Tibial nerve (tissue), 4 donors: ENCODE results near the gene PROCA1. TPM values are rescaled to one million over a fixed set of nuclear protein-coding genes. Genes with fewer than 3 reads are reported as not detected.
A peak's percentile ranks its signal among the peaks of the same experiment; 100 is the strongest.

ENCODE experiments used
- DNase-seq, 2 donors: peaks; one replicate each; pipeline ENCODE4 v3.0.0-alpha.2; 2019; ENCODE audit warnings: low spot score in 2 of 2
- H3K27ac ChIP-seq, 4 donors: fragments of 200-600 bp; sonication (generic) in 3 of 4; one replicate each; pipeline ENCODE4 v1.5.1; 2017 to 2019; ENCODE audit warnings: mild to moderate bottlenecking in 1 of 4
- H3K27me3 ChIP-seq, 2 donors: fragments of 200-600 bp; sonication (generic) in 1 of 2; one replicate each; pipeline versions ENCODE4 v1.5.1 to v1.6.0; 2017 to 2019
- H3K36me3 ChIP-seq, 3 donors: fragments of 200-600 bp; sonication (generic); one replicate each; pipeline ENCODE4 v1.5.1; 2018 to 2019
- H3K4me1 ChIP-seq, 4 donors: fragments of 200-600 bp; sonication (generic) in 3 of 4; one replicate each; pipeline ENCODE4 v1.5.1; 2017 to 2019
- H3K4me3 ChIP-seq, 4 donors: fragments of 200-600 bp; sonication (generic) in 3 of 4; one replicate each; pipeline ENCODE4 v1.5.1; 2017 to 2019; ENCODE audit warnings: mild to moderate bottlenecking in 1 of 4, moderate library complexity in 1 of 4
- H3K9me3 ChIP-seq, 4 donors: fragments of 200-600 bp; sonication (generic) in 3 of 4; one replicate each; pipeline ENCODE4 v1.5.1; 2017 to 2019
- CTCF ChIP-seq, 5 experiments: fragments of 200-600 bp in 3 of 5; fragments of 450-650 bp in 2 of 5; sonication (generic) in 3 of 5; IDR thresholded peaks; one replicate each; pipeline ENCODE4 v1.5.1; 2016 to 2019; ENCODE audit warnings: antibody characterized with exemption in 5 of 5, mild to moderate bottlenecking in 3 of 5, moderate library complexity in 2 of 5
- EP300 ChIP-seq, 2 donors: sonication (generic); formaldehyde crosslinking; IDR thresholded peaks; one replicate each; pipeline ENCODE4 v1.6.1; 2017; ENCODE audit warnings: antibody characterized with exemption in 2 of 2, mild to moderate bottlenecking in 1 of 2
- POLR2A ChIP-seq, 2 donors: fragments of 450-650 bp; IDR thresholded peaks; one replicate each; pipeline ENCODE4 v1.6.1; 2017; ENCODE audit warnings: antibody characterized with exemption in 2 of 2, mild to moderate bottlenecking in 2 of 2, moderate library complexity in 2 of 2
- WGBS, 2 donors: methylation state at CpG; one replicate each; pipeline ENCODE4 v1.1.5; 2018; 5-methylcytosine and 5-hydroxymethylcytosine counted together
- total RNA-seq, 4 donors: library from RNA; depleted of rRNA; stranded (reverse); fragments of >200 nt; gene quantifications; one replicate each; pipeline ENCODE4 v1.1.0, GENCODE V29; 2016

The PROCA1 gene
- total RNA-seq, 4 donors from 2014 or later, result 2.1 to 6.3 (median 4.6) TPM

- TF ChIP-seq EP300 (IDR thresholded peaks at IDR 0.05) (no peak), CTCF (IDR thresholded peaks at IDR 0.05) (no peak), POLR2A (IDR thresholded peaks at IDR 0.05) (no peak)
- H3K27ac ChIP-seq, result no peak overlapping the region
- H3K27me3 ChIP-seq, result no peaks in the 10 kb centered on the region
- no peak for DNase-seq
- H3K36me3 ChIP-seq, result peaks cover 0 to 28% (median 0%) of the 10 kb centered on the region in 3 donors
- WGBS, 2 donors, result 83 to 86% methylated on average over 2 of the region's 2 CpGs
- H3K4me1 ChIP-seq, result peaks cover 0 to 34% (median 3%) of the 10 kb centered on the region in 4 donors
- H3K9me3 ChIP-seq, result no peaks in the 10 kb centered on the region
- no peak overlapping the region for H3K4me3 ChIP-seq
Measured at GRCh38 chr17:28707339-28707720, 4.4 kb downstream of the PROCA1 start.

- no peak for DNase-seq
- TF ChIP-seq POLR2A (IDR thresholded peaks at IDR 0.05) (no peak), EP300 (IDR thresholded peaks at IDR 0.05) (no peak), CTCF (IDR thresholded peaks at IDR 0.05) (no peak)
- WGBS, 2 donors, result 59 to 75% methylated on average over 5 to 7 of the region's 7 CpGs
- no peaks in the 10 kb centered on the region for H3K9me3 ChIP-seq
- H3K4me1 ChIP-seq, result peaks cover 0 to 34% (median 4%) of the 10 kb centered on the region in 4 donors
- H3K27ac ChIP-seq, result no peak overlapping the region
- no peak overlapping the region for H3K4me3 ChIP-seq
- H3K36me3 ChIP-seq, result peaks cover 0 to 34% (median 0%) of the 10 kb centered on the region in 3 donors
- H3K27me3 ChIP-seq, result no peaks in the 10 kb centered on the region
Measured at GRCh38 chr17:28706471-28707338, 5.0 kb downstream of the PROCA1 start.

GRCh38 chr17:28705728-28706334 lies 5.9 kb downstream of the PROCA1 start:
- no peak for DNase-seq
- WGBS, 2 donors, result 61 to 65% methylated on average over 5 to 10 of the region's 10 CpGs
- Histone ChIP-seq H3K27ac (peak overlapping the region in 2 of 4 donors; percentile 19), H3K4me1 (peaks cover 0 to 37% (median 5%) of the 10 kb centered on the region in 4 donors), H3K36me3 (peaks cover 0 to 43% (median 3%) of the 10 kb centered on the region in 3 donors), H3K4me3 (no peak overlapping the region), H3K27me3 (no peaks in the 10 kb centered on the region), H3K9me3 (no peaks in the 10 kb centered on the region)
- TF ChIP-seq POLR2A (IDR thresholded peaks at IDR 0.05) (no peak), CTCF (IDR thresholded peaks at IDR 0.05) (no peak), EP300 (IDR thresholded peaks at IDR 0.05) (no peak)

GRCh38 chr17:28705074-28705659 lies 6.5 kb downstream of the PROCA1 start:
- H3K36me3 ChIP-seq, result peaks cover 3 to 49% (median 9%) of the 10 kb centered on the region in 3 donors
- TF ChIP-seq CTCF (IDR thresholded peaks at IDR 0.05) (no peak), EP300 (IDR thresholded peaks at IDR 0.05) (no peak), POLR2A (IDR thresholded peaks at IDR 0.05) (no peak)
- 74 to 76% methylated on average over 5 of the region's 5 CpGs for WGBS, 2 donors
- DNase-seq, result no peak
- H3K27me3 ChIP-seq, result no peaks in the 10 kb centered on the region
- H3K27ac ChIP-seq, result peak overlapping the region in 2 of 4 donors; percentile 19
- H3K4me3 ChIP-seq, result no peak overlapping the region
- peaks cover 0 to 31% (median 5%) of the 10 kb centered on the region in 4 donors for H3K4me1 ChIP-seq
- no peaks in the 10 kb centered on the region for H3K9me3 ChIP-seq
